Embryonic facial prominence (tissue), 1 donor: ENCODE measurements around the gene LEMD2.

ENCODE experiments used
- DNase-seq: peaks from one replicate; pipeline ENCODE4 v3.0.0-alpha.2; 2016; ENCODE audit errors: extremely low spot score

Gene LEMD2

DNA sequence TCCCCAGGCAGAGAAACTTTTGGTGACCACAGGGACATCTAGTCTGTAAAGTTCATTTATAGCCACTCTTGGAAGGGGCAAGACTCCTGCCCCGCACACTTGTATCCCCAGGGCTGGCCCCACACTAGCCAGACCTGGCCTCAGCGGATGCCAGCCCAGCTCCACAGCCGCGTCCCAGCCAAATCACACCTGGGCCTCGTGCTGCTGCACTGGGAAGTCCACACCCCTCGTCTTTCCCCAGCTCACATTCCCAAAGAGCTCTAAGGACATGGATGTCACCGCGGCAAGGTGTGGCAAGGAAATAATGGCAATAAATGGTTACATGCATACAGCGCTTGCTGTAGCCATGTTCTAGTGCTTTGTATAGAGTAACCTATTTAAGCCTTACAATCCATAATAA, 50.8 kb downstream of the LEMD2 start:
- no peak for DNase-seq

DNA sequence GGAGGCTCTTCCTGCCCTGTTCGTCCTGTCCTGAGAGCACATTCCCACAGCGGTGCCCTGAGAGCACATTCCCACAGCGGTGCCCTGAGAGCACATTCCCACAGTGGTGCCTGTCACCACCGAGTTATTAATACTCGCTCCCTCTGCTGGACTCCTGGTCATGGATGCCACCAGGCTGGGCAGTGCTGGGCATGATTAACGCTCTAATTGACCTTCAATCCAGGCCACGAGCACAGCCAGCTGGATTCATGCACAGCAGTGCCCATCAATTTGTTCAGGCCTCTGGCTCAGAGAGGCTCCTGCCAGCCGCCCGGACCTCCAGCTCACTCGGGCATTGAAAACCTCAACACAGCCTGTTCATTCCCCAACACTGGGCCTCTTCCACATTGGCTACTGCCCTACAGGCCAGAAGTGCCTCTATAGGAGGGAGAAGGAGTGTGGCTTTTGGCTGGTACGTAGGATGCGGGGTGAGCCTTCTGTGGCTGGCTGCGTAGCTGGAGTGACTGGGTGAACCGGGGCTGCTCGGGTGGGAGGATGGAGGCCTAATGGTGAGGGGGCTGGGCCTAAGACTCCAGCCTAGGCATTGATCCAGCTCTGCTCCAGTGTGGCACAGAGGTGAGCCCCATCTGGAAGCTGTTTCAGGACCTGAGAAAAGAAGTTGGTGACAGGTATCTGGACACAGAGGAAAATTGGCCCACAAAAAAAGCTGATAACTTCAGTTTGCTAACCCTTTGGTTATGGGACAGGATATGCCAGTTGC, 51.5 kb downstream of the LEMD2 start:
- no peak for DNase-seq

- DNase-seq = no peak
Measured at GRCh38 chr6:33735216-33735615, 53.7 kb downstream of the LEMD2 start.

GRCh38 chr6:33733709-33734007, 55.3 kb downstream of the LEMD2 start:
- DNase-seq = no peak

DNA sequence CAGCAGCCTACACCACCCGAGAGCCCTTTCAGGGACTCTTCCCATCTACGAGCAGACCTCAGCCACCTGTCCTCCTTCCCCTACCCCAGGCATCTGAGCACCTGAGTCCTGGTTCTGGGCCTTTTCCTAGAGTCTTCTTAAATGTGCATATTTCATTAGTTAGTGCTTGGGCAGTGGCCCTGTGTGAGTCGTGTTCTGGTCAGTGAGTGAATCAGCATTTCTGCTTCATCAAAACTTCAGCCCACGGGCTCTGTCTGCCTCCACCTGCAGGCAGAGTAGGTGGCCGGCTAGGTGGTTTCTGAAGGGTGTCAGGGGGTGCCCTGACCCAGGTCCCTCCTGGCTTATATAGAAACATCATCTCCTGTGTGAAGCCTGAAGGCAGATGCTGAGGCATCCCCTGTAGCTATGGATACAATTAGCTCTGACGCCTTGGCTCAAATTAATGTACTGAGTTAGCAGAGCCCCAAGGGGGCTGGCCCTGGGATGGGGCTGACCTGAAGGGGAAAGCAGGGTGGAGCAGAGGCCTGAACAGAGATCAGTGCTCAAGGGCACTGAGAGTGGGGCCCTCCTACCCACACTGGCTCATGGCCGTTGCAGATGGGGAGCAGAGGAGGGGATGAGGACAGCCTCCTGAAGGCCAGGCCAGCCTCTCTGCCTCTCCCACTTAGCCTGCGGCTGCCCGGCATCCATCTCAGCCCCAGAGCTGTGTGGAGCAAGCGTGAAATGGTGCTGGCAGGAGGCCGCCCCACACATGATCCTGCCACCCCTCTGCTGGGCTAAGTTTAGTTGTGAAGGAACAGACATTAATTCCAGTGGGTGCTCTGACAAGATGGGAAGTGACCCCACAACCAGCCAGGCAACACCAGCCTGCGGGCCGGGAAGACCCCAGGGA, 55.9 kb downstream of the LEMD2 start:
- DNase-seq = no peak

DNA sequence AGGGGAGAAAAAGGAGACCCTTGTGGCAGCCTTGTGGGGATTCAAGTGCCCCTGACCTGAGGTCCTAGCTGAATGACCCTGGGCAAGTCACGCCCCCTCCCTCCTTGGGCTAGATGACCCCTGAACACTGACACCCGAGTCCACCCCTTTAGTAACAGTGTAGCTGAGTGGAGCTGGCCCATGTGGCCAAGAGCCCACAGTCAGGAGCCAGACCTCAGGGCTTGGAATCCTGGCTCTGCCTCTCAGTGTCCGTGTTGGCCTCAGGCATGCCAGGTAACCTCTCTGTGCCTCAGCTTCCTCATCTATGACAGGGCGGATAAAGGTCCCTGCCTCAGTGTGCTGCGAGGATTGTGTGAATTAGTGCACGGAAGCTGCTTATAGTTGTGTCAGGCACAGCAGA, 56.5 kb downstream of the LEMD2 start:
- no peak for DNase-seq

GRCh38 chr6:33731751-33732282, 57.1 kb downstream of the LEMD2 start:
- DNase-seq = no peak

DNA sequence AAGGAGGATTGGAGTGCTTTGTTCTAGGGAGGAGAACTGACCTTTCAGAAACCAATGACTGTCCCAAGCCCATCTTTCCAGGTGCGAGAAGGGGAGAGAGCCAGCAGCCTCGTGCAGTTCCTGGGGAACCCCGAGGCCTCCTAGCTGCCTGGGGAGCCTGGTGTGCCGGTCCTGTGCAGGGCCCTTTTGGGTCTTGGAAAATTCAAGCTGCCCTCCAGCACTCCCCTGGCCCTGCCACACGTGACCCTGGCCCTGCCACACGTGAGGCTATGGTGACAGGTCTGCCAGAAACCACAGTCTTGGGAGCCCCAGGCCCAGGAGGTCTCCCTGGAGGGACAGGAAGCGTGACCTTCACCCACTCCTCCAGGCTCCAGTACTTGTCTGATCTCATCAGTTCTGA, 57.9 kb downstream of the LEMD2 start:
- no peak for DNase-seq

- no peak for DNase-seq
Measured at GRCh38 chr6:33730611-33731010, 58.3 kb downstream of the LEMD2 start.

- DNase-seq = no peak
Measured at GRCh38 chr6:33729059-33729458, 59.9 kb downstream of the LEMD2 start.

- DNase-seq = no peak
Measured at GRCh38 chr6:33728438-33728837, 60.5 kb downstream of the LEMD2 start.

GRCh38 chr6:33727932-33728331, 61.0 kb downstream of the LEMD2 start:
- DNase-seq = no peak

DNA sequence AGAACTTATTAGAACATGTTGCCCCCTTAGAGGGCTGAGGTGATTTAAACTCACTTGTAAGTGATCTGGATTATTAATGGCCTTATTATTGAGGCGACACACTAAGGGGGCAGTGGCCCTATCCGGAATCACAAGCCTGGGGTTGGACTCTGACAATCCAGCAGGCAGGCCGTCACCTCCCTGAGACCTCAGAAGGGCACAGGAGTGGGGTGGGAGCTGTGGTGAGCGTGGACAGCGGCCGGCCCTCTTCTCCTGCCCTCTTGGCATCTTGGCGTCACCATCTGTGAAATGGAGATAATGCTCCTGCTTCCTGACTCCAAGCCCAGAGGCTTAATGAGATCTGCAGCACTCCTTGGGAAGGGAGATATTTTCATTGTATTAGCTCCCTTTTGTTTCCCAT, 61.8 kb downstream of the LEMD2 start:
- no peak for DNase-seq

DNA sequence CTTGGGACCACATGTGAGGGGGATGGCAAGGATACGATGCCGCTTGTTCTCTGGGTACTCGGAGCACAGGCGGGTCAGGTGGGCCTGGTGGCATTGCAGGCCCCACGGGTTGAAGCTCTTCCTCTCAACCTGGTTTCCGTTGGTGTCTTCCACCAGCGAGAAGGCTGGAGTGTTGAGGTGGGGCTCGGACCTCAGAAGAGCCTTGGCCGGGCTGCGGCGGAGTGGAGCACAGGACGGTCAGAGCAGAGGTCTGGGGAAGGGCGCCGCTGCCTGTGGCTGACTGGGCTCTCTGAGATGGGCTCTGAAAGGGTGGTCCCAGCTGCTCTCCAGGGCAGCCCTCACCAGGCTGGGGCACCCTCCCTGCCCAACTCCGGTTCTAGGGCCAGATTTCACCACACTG, 62.2 kb downstream of the LEMD2 start:
- DNase-seq = no peak

DNA sequence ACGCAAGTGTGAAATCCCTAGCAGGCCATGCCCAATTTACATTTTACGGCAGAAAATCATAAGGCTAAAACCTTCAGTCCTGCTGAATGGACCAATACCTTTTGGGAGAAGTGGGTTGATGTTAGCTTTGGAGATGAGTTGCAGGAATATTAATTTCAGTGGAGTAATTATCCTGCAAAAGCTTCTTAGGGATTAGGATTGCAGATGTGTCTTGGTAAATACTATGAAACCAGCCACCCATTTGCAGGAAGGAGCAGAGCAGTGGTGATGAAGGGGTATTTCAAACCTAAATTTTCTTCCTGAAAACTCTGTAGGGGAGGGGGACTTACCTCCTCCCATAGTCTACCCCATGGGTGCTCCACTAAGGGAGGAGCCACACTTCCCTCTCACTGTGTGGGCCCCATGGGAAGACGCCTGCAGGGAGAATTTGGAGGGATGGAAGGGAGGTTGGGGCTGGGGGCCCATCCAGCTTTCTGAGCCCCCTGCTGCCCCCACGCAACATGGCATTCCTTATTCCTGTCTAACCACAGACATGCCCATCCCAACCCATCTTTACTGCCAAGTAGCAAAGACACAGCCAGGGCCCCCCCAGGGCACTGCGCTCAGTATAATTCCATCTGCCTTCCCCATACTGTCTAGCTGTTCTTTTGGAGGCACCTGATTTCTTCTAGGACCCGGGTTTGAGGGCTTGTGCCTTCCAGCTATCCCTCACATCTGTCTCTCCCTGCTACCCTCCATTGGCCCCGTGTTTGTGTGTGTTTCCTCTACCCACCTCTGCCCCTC, 62.8 kb downstream of the LEMD2 start:
- DNase-seq = no peak

DNA sequence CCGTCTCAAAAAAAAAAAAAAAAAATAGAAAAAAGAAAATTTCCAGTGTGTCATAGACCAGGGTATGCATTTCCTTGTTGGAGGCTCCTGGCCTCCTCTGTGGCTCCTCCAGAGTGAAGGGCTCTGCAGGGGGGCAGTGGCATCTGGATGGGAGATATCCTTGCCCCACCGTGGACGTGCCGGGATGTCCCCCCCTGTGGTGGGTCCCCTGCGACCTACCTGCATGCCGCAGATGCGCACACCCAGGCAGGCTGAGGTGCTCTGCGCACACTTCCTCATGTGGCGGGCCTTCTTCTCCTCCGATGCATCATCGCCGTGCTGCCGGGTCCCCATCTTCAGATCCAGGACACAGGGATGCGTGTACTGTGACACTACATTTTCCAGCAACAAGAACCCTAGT, 63.7 kb downstream of the LEMD2 start:
- DNase-seq = no peak

DNA sequence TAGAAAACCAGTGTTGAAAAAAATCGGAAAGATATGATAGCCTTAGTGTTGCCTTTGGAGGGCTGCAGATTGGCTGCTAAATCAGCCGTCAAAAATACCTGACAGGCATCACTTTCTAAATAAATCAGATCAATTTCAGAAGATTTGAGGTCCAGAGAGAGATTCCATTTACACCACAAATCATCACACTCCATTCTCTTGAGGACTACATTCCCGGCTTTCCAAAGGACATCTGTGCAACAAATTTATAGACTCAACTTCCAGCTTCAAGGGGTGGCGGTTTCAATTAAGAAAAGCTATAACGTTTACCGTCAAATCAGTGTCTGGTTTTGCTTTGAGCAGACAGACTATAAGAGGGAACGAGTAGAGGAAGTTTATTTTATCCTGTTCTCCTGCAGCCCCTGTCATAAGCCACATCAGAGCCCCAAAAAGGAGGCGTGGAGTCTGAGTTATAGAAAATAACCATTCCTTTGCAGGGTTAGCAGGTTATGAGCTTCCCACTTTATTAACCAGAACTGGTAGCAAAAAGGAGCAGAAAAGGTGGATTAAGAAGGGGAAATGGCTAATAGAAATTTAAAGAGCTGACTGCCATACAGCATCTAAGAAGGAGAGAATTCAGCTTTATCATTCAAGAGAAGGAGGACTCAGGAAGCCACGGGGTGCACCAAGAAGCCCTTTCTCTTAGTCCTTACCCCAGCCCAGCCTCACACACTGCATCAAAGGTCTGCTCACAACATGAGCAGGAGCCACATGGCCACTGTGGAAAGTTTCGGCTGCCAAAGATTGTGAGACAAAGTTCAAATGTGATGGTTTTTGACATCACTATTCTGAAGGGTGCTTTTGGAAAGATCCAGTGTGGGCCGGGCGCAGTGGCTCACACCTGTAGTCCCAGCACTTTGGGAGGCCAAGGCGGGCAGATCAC, 64.6 kb downstream of the LEMD2 start:
- DNase-seq = no peak

GRCh38 chr6:33723371-33724085, 65.4 kb downstream of the LEMD2 start:
- DNase-seq = no peak

- DNase-seq = no peak
Measured at GRCh38 chr6:33722103-33722623, 66.8 kb downstream of the LEMD2 start.

- no peak for DNase-seq
Measured at GRCh38 chr6:33721508-33721907, 67.4 kb downstream of the LEMD2 start.
